Right lung (tissue), 5 donors: Measurements from ENCODE around the gene IQSEC2. TPM values are rescaled to one million over a fixed set of nuclear protein-coding genes. Genes with fewer than 3 reads are reported as not detected.

Source experiments
- DNase-seq, 2 donors: peaks; one replicate each; pipeline ENCODE4 v3.0.0-alpha.2; 2013
- polyA plus RNA-seq, 5 donors: library from polyadenylated mRNA; unstranded; fragments of 120-200 nt; gene quantifications; one replicate each; pipeline versions ENCODE4 v1.2.1 to v1.2.3, GENCODE V29; 2013; ENCODE audit warnings: inconsistent platforms in 1 of 5, low replicate concordance in 1 of 5; ENCODE audit not compliant: insufficient read length in 5 of 5, insufficient read depth in 1 of 5

The IQSEC2 gene
- polyA plus RNA-seq, 5 donors, result 11.5 to 16.9 (median 13.1) TPM

DNA sequence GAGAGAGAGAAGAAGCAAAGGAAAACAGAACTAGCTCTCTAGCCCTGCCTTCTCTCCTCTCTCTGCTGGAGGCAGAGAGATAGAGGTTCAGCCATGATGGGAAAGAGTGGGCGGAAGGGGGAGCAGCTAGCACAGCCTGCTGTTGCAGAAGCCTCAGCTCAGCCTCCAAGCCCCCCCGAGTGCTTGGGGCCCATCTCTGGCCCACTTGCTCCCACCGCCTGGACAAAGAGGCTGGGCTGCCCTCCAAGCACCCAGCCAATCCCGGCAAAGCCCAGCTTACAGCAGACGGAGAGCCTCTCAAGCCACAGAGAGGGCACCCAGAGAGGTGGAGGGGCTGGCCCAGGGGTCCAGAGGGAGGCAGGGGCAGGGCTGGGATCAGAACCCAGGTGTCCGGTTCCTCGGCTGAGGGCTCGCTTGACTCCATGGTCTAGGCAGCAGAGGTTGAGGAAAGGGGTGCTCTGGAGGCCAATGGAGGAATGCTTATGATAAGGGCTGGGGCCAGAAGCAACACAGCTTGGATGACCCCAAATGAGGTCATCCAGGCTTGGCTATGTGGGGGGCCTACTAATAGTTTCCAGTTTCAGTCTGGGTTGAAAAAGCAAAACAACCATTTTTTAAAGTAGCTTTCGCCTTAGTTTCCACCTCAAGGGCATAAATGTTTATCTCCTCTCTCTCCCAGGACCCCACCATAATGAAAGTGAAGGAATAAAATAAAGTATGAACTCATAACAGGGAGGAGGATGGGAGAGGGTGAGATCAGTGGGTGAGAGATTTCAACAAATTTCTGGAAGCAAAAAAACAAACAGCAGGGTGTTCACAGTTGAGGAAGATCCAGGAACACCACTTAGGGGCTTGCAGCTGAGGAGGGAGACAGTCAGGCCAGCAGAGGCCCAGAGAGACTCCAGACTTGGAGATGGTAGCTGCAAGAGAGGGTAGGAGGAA lies 24.9 kb upstream of the IQSEC2 start:
- no peak for DNase-seq

DNA sequence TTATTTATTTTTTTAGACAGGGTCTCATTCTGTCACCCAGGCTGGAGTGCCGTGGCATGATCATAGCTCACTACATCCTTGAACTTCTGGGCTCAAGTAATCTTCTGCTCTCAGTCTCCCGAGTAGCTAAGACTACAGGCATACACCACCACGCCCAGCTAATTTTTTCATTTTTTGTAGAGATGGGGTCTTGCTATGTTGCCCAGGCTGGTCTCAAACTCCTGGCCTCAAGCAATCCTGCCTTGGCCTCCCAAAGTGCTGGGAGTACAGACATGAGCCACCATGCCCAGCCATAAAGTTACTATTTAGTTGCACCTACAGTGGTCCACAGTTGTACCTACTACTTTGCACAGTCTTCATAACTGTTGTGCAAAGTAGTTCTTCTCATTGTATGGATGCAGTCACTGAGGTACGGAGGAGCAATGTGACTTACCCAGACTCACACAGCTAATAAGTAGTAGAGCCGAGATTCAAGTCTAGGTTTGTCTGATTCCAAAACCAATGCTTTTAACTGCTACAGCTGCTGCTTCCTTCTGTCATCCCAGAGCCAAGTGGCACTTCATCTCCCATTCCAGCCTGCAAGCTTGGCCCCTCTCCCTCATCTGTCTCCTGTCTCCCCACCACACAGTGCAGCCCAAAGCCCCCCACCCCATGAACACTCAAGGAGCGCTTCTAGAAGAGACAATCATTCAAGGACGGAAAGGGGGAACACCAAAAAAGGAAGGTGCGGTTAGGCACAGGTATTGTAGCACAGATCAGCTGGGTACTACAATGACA lies 24.0 kb upstream of the IQSEC2 start:
- no peak for DNase-seq

DNA sequence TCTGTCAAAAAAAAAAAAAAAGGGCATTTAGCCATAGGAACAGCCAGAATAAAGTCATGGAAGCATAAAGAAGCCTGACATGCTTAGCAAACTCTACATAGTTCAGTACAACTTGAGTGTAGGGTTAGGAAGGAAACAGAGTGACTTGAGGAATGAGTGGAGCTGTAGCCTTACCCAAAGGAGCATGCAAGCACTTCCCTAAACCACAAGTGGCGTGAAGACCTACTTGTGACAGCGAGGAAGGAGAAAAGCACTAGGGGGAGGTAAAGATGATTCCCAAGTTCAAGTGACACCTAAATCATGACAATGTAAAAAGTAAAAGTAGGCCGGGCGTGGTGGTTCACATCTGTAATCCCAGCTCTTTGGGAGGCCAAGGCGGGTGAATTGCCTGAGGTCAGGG lies 21.8 kb upstream of the IQSEC2 start:
- no peak for DNase-seq

DNA sequence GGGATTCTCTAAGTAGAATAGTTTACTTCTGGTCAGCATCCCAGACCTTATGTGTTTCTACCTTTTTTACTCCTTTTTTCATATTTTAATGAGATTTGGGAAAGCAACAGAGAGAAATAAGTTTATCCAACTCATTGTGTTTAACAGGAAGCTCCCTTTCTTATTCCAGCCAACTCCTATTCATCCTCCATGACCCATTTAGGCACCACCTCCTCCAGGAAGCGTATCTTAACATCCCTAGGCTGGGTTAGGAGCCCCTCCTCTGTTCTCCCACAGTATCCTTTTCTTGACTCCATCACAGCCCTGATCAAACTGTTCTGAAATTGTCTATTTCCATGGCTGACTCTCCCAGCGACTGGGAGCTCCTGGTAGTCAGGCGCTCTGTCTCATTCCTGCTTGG lies 18.8 kb upstream of the IQSEC2 start:
- no peak for DNase-seq

DNA sequence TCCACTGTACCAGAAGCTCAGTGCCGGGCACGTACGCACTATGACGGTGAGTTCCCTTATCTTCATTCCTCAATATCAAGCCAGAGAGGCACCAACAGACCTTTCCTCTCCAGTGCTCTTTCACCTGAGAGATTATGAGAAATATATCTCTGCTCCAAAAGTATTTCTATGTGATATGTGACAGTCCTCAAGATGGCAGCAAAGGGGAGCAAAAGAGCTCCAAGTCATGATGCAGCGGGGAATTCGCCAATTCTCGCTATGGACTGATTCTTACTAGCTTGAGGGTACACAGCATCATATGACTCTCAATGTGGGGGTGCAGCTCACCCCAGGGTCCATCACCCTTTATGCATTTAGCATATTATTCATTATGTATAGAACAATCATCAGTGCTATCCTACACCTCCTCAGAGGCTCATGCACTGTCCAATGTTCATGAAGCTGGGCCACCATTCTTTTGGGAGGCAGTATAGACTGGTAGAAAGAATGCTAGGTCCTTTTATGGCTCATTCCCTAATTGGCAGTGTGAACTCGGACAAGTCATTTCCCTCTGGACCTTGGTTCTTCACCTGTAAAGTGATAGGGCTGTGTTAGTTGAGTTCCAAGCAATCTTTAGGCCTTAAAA lies 12.8 kb upstream of the IQSEC2 start:
- DNase-seq, result no peak

DNA sequence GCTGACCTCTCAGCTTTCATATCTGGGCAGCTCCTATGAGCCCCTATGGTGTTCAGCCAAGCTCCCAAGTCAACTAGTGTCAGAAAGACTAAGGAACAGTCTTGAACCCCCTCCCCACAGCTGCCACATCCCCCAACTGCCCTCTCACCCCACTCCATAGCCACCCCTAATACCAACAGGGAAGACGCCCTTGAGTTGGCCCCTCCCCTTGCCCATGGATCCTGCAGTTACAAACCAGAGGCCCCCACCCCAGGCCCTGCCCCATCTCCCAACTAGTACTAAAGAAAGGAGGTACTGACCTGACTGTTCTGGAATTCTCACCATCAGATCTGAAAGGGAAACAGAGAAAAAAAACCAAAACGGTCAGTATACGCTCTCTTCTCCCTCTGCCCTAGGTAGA lies 10.2 kb upstream of the IQSEC2 start:
- no peak for DNase-seq

DNA sequence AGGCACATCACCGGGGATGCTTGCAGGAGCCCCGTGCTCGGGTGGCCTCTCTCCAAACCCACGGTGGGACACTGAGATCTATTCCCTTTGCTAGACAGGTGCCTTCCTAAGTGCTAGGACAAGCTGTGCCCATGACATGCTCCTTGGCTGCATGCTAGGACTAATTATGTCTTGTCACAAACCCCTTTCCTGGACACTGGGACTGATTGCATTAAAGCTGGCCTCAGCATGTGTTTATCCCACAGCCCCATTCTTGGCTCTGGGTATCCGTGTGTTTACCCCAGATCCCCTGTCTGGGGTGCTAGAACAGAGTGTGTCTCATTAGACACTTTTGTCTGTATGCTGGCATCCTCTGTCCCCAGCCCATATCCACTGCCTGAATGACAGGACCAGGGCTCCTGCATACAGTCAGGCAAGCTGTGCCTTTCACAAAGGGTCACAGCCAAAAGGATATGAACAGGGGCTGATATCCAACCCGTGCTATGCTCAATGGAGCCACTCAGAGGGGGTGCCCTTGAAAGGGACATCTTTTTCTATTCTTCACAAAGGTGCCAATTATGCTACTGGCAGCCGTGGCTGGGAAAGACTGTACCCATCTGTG lies 9.2 kb upstream of the IQSEC2 start:
- no peak for DNase-seq

DNA sequence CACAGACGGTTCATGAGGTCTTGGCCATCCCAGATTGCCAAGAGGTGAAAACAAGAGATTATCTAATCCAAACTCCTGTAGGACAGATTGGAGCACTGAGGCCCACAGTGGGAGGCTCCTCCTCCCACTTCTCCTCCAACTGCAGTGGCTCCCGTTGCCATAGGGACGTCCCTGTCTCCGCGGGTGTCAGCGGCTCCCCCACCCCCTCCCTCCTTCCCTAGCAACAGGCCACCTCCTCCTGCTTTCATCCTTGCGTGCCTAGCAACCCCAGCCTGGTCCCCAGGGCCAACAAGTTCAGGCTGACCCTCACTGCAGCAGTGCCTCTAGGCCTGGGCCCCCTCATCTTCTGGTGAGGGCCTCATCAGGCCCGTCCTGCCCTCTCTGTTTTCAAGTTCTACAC lies 6.8 kb upstream of the IQSEC2 start:
- DNase-seq, result peak in 1 of 2 donors; percentile 22

DNA sequence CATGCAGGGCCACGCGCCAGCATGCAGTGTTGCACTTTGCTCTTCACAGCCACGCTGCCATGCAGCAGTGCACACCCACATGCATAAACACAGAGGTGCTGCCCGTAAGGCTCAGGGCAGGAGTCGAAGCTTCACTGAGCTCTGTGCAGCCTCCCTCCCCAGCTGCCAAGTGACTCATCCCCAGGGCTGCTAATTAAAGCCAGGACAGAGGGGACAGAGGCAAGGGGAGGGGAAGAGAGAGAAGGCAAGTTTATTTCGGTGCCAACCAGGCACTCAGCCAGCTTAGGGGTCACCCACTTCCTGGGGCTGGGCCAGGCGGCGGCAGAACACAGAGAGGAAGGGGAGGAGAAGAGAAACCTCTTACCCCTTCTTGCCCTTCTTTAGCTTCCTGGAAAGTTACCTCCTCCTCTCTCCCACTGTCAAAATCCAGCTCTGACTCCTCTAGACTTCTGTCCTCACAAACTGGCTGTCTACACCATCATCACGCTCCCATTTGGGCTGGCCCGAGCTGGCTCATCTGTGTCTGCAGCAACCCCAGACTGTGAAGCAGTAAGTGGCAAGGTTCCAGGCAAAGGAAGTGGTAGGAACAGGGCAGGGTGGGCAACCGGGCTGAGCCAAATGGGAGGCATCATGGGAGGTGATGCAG lies 6.2 kb upstream of the IQSEC2 start:
- peak in 1 of 2 donors; percentile 15 for DNase-seq

DNA sequence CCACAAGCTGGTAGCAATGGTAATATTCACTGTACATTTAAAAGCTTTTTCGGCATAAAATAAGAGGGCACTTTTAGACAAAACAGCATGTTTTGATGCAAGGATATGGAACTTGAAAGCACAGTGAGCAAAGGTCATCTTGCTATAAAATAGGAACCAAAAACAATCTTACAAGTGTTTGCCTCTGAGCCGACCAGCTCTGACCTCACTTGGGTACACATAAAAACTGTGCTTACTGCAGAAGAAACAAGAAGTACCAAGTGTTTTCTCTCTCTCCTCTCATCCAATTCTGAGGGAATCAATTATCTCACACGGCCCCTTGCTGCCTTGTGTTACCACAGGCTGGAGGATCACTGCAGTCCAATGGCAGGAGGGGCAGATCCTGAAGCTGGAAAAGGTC lies 4.8 kb upstream of the IQSEC2 start:
- no peak for DNase-seq

DNA sequence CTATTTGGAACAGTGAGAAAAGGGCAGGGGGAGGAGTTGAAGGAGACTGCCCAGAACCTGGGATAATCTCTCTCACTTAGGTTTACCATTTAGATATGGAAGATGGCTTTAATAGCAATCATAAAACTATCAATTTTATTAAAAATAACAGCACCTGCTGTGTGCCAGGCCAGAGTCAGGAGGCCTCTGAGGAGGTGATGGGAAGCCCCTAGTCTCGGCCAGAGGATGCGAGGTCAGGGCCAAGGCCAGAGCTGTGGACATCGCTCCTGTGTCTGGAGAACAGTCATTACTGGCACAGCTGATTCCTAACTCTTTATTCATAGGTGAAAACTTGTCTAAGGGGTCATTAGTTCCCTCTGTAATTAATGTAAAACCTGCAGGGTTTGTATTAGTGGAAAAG lies 4.2 kb upstream of the IQSEC2 start:
- DNase-seq, result no peak

DNA sequence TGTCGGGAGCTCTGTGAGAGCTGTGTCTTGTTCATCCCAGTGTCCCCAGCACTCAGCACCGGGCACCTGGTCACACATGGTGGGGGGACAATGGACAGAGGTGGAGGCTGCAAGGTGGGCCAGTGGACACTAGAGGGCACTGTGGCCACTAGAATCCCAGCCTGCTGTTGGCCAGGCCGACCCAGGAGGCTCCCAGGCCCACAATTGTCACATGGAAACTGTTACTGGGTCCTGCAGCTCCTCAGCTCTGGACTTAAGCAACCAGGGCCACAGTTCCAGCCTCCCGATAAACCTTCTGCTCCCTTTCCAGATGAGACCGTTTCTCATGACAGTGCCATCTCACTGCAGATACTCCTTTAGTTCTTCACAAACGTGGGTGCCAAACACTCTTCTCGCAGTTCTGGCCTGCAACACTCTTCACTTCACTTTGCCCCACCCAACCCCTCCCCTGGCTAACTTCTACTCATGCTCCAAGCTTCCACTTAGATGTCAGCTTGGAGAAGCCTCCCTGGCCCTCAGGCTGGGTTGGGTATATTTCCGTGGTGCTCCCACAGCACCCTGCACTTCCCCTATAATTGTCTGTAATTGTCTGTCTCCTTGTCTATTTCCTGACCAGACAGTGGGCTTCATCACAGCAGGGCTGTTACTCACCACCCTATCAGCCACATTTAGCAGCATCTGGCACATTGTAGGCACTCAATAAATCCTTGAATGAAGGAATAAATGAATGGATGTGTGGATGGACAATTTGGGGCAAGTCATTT lies 3.5 kb upstream of the IQSEC2 start:
- DNase-seq, result peak in 1 of 2 donors; percentile 32

DNA sequence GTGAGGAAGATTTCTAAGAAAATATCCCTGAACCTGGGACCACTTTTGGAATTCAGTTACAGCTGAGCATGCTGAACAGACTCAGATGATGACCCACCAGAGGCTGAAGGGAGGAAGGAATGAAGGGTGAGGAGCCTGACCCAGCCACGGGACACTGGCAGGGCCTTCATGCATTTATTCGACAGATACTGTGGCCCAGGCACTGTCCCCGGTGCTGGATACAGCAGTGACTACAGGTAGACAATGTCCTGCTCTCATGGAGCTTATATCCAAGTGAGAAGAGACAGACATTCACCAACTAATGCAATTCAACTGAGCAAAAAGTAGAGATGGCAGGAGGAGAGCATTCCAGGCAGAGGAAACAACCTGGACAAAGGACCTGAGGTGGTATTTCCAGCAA lies 2.2 kb upstream of the IQSEC2 start:
- no peak for DNase-seq

DNA sequence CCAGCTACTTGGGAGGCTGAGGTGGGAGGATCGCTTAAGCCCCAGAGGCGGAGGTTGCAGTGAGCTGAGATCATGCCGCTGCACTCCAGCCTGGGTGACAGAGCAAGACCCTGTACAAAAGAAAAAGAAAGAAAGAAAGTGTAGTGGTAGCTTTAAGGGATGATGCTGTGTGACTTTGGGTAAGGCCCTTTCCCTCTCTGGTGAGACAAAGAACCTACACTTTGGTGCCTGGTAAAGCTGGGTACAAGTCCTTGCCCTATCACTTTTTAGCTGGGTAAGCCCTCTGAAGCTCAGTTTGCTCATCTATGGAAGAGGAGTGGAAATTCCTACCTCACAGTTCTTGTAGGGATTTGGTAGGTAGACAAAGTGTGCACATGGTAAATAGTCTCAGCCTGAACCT lies 1.7 kb upstream of the IQSEC2 start:
- no peak for DNase-seq

DNA sequence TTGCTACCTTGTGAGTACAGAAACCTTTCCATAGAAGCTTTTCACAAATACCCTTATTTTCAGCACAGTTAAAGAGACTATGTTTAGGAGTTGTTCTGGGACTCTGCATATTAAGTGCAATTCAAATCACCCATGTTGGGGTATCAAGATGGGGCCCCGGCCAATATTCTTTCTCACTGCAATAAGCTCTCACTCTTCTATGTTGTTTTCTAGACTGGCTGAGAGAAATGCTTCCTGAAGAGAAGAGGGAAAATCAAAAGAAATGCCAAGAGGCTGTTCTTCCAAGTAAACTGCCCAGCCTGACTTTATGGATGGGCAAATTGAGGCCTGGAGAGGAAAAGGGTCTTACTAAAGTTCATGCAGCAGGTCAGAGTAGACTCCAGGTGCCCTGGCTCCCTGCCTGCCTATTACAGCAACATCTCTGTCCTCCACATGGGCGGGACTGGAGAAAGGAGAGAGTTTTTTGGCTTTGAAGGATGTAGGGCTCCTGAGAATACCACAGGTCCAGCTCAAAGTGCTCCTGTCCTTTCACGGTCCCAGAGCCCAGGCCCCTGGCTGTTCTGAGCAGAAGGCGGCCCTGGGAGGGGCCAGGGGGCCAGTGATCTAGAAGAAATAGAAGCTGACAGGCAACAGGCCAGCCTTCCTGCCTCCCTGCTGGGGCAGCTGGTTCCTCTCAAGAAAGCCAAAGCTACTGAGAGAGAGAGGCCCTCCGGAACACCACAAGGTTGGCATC lies 745 bp upstream of the IQSEC2 start:
- DNase-seq, result no peak

DNA sequence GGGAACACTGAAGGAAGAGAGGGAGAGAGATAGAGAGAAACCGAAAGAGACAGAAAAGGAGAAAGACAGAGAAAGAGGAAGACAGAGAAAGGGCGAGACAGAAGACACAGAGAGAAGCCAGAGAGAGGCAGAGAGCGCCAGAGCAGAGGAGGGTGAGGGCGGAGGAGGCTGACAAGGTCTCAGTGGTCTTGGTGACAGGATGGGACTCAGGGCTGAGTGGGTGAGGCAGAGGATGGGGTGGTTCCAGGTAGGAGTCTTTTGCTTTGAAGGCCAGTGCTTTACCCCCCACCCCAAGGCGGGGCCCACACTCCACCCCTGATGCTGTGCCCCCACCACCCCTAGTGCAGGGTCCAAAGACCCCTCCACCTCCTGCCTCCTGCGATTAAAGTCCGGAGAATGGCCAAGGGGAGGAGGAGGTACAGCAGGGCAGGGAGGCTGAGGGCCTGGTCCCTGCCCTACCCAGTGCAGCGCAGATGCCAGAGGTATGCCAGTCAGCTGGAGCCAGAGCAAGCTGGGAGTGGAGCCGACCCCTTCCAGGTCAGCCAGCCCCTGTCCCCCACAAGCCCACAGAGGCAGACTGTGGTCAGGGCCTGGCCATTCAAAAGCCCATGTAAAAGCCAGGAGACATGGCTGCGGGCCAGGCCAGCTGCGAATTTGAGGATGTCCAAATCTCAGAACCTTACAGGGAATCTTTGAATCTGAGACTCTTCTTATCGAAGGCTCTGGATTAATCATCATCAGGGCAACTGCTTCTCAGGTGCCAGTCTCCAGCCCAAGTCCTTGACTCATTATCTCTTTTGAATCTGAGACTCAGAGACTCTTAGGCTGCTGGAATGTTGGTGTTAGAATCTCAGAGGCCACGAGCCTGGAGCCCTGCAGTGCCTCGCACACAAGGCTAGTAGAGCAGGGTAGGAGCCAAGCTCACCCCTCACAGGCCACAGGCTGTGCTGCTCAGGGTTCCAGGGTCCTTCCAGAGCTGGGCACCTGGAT lies 758 bp downstream of the IQSEC2 start:
- DNase-seq, result peak; percentile 37 to 42

DNA sequence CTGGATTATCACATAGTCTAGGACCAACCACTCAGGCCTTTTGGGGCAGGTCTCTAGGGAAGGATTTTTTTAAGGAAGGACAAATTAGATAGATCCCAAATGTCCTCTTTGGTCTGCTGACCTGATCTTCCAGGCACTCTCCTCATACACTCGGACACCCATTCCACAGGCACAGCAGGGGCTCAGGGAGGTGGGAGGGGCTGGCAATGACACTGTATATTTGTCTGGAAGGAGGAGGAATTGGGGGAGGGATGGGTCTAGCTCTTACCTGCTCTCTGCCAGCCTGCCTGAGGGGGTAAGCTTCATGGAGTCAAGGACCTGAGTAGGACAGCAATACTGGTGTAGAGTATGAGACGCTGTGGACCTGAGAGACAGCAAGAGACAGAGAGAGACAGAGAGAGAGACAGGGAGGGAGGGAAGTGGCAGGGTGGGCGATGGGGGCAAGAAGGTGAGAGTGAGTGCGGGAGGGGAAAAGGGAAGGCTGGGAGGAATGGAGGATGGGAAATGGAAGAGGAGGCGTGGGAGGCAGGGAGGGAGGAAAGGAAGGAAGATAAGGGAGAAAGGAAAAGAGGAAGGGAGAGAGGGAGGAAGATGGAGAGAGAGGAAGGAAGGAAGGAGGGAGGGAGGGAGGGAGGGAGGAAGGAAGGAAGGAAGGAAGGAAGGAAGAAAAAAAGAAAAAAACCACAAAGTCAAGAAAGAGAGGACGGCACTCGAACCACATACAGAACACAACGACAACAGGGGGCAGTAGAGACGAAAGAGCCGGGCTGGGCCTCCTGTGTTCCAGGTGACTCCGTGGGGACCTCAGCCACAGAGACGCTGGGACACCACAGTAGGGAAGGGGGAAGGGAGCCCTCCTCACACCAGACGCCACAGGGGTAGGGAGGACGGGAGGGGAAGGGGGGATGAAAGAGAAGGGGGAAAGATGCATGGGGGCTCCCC lies 1.8 kb downstream of the IQSEC2 start:
- no peak for DNase-seq
